ENCODE data around the gene SRSF1.

The SRSF1 gene

DNA sequence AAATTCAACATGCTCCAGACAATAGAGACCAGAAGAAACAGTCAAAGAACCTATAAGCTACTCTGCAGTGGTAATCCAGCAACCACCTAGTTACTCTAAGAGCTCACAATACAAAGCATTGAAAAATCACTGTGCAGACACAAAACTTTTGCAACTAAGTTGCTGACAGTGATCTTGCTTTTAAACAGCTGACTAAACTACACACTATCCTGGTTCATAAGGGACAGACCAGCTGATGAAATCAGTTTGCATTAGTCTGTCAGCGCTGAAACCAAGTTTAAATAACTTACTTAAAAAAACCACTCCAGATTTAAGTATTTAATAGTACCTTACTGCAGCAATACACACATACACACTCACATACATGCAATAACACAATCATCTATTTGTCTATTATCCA, 23.6 kb downstream of the SRSF1 start:
- TF ChIP-seq, protein P1, sequence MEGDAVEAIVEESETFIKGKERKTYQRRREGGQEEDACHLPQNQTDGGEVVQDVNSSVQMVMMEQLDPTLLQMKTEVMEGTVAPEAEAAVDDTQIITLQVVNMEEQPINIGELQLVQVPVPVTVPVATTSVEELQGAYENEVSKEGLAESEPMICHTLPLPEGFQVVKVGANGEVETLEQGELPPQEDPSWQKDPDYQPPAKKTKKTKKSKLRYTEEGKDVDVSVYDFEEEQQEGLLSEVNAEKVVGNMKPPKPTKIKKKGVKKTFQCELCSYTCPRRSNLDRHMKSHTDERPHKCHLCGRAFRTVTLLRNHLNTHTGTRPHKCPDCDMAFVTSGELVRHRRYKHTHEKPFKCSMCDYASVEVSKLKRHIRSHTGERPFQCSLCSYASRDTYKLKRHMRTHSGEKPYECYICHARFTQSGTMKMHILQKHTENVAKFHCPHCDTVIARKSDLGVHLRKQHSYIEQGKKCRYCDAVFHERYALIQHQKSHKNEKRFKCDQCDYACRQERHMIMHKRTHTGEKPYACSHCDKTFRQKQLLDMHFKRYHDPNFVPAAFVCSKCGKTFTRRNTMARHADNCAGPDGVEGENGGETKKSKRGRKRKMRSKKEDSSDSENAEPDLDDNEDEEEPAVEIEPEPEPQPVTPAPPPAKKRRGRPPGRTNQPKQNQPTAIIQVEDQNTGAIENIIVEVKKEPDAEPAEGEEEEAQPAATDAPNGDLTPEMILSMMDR (IDR thresholded peaks at IDR 0.05; ENCODE audit: poor library complexity, severe bottlenecking): no peak
- H3K4me1 ChIP-seq (ENCODE audit: insufficient read depth, poor library complexity, severe bottlenecking): peaks cover 37% of the 10 kb centered on the region
- H3K9me3 ChIP-seq (ENCODE audit: severe bottlenecking): no peaks in the 10 kb centered on the region
- DNase-seq (ENCODE audit: low spot score): no peak
- H3K36me3 ChIP-seq (ENCODE audit: low read depth): peaks cover 82% of the 10 kb centered on the region
- H3K27me3 ChIP-seq (ENCODE audit: insufficient read depth, poor library complexity, severe bottlenecking): no peaks in the 10 kb centered on the region
- no peak for ATAC-seq (ENCODE audit: low read depth)
- H3K4me3 ChIP-seq (ENCODE audit: severe bottlenecking): no peak overlapping the region
- no peak overlapping the region for H3K27ac ChIP-seq (ENCODE audit: poor library complexity, severe bottlenecking)

DNA sequence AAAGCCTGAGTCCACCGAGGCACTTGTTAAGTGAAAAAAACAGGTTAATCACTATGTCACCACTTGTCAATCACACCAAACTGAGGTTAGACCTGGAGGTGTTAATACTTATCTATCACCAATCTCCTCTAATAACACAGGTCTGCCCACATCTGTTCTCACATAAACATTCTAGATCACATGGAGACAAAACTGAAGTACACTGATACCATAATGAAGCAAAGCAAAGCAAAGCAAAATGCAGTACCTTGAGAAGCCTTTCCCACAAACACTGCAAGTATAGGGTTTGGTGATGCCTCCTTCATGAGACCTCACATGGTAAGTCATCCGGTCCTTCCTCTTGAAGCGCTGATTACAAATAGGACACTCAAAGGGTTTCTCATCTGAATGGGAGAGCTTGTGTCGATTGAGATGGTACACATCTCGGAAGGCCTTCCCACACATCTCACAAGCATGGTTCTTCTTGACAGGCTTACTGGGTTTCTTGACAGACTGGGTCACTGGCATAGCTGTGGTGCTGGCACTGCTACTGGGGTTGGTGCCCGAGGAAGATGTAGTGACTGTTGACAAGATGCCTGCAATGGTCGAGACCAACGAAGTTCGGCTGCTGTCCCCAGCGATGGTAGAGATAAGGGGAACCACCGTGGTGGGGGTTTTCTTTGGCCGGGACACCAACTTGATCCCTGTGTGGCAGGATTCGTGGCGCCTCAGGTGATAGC, 24.4 kb downstream of the SRSF1 start:
- H3K36me3 ChIP-seq (ENCODE audit: low read depth): peaks cover 90% of the 10 kb centered on the region
- peaks cover 37% of the 10 kb centered on the region for H3K4me1 ChIP-seq (ENCODE audit: insufficient read depth, poor library complexity, severe bottlenecking)
- no peak for DNase-seq (ENCODE audit: low spot score)
- no peak for ATAC-seq (ENCODE audit: low read depth)
- no peak overlapping the region for H3K4me3 ChIP-seq (ENCODE audit: severe bottlenecking)
- H3K27me3 ChIP-seq (ENCODE audit: insufficient read depth, poor library complexity, severe bottlenecking): no peaks in the 10 kb centered on the region
- no peaks in the 10 kb centered on the region for H3K9me3 ChIP-seq (ENCODE audit: severe bottlenecking)
- H3K27ac ChIP-seq (ENCODE audit: poor library complexity, severe bottlenecking): no peak overlapping the region
- TF ChIP-seq, protein P1 (IDR thresholded peaks at IDR 0.05; ENCODE audit: poor library complexity, severe bottlenecking): no peak

DNA sequence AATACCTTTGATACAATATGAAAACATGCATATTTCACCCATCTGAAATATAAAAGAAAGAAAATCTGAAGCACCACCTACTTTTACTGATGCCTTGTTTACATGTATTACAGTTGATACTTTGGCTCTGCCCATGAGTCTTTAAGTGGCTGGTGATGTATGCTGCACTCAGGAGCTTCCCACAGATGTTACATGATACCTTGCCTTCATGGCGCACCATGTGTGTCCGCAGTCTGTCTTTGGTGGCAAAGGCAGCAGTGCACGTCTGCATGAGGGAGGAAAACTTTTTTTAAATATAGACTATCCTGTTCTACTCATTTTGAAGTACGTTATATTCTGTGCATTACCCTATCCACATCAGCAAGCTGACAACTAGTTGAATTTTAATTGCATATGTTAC, 26.5 kb downstream of the SRSF1 start:
- Histone ChIP-seq H3K4me3 (ENCODE audit: severe bottlenecking) (no peak overlapping the region), H3K27me3 (ENCODE audit: insufficient read depth, poor library complexity, severe bottlenecking) (no peaks in the 10 kb centered on the region), H3K4me1 (ENCODE audit: insufficient read depth, poor library complexity, severe bottlenecking) (peaks cover 27% of the 10 kb centered on the region), H3K9me3 (ENCODE audit: severe bottlenecking) (peaks cover 2% of the 10 kb centered on the region), H3K27ac (ENCODE audit: poor library complexity, severe bottlenecking) (no peak overlapping the region), H3K36me3 (ENCODE audit: low read depth) (peaks cover 100% of the 10 kb centered on the region)
- TF ChIP-seq, protein P1 (IDR thresholded peaks at IDR 0.05; ENCODE audit: poor library complexity, severe bottlenecking): no peak
- no peak for DNase-seq (ENCODE audit: low spot score)
- no peak for ATAC-seq (ENCODE audit: low read depth)

DNA sequence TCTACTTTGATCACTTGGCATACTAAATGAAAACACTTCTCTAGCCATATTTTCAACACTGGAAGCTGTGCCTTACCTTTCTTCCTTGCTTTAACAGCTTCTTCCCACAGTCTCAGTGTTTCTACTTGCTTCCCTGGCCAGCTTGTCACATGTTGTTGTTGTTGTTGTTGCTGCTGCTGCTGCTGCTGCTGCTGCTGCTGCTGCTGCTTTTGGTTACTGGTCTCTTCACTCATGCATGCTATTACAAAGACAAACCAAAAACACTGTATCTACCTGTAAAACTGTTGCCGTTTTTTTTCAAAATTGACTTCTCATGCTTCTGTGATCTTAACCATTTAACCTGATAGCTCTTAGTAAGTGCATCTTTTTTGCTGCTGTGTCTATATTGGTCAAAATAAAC, 28.0 kb downstream of the SRSF1 start:
- H3K9me3 ChIP-seq (ENCODE audit: severe bottlenecking): peaks cover 2% of the 10 kb centered on the region
- H3K27me3 ChIP-seq (ENCODE audit: insufficient read depth, poor library complexity, severe bottlenecking): no peaks in the 10 kb centered on the region
- H3K4me3 ChIP-seq (ENCODE audit: severe bottlenecking): no peak overlapping the region
- peaks cover 13% of the 10 kb centered on the region for H3K4me1 ChIP-seq (ENCODE audit: insufficient read depth, poor library complexity, severe bottlenecking)
- peaks cover 100% of the 10 kb centered on the region for H3K36me3 ChIP-seq (ENCODE audit: low read depth)
- no peak overlapping the region for H3K27ac ChIP-seq (ENCODE audit: poor library complexity, severe bottlenecking)
- TF ChIP-seq, protein P1 (IDR thresholded peaks at IDR 0.05; ENCODE audit: poor library complexity, severe bottlenecking): no peak
- ATAC-seq (ENCODE audit: low read depth) (no peak), DNase-seq (ENCODE audit: low spot score) (no peak)

DNA sequence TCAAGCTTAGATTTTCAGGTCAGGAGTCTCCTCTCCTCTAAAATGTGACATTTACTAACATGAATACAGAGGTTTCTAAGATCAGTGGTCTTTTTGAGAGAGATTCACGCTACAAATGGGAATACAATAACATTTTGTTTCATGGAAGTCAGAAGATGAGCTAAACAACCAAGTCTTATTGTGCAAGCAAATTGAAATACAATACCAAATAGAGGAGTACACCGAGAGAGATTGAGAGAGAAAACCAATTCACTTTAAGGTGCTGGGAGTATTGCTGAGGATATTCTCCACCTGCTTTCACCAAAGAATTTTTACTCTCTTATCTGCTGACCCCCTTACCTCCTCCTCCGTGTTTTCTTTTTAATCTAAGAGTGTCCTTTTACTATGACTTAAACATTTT, 30.5 kb downstream of the SRSF1 start:
- Histone ChIP-seq H3K27me3 (ENCODE audit: insufficient read depth, poor library complexity, severe bottlenecking) (no peaks in the 10 kb centered on the region), H3K4me1 (ENCODE audit: insufficient read depth, poor library complexity, severe bottlenecking) (peaks cover 6% of the 10 kb centered on the region), H3K9me3 (ENCODE audit: severe bottlenecking) (peaks cover 2% of the 10 kb centered on the region), H3K27ac (ENCODE audit: poor library complexity, severe bottlenecking) (no peak overlapping the region), H3K4me3 (ENCODE audit: severe bottlenecking) (no peak overlapping the region), H3K36me3 (ENCODE audit: low read depth) (peaks cover 91% of the 10 kb centered on the region)
- ATAC-seq (ENCODE audit: low read depth): no peak
- TF ChIP-seq, protein P1 (IDR thresholded peaks at IDR 0.05; ENCODE audit: poor library complexity, severe bottlenecking): no peak
- no peak for DNase-seq (ENCODE audit: low spot score)

Measured in RWPE2 (cell line).